ENCODE measurements around the gene ARAP2.

The ARAP2 gene

DNA sequence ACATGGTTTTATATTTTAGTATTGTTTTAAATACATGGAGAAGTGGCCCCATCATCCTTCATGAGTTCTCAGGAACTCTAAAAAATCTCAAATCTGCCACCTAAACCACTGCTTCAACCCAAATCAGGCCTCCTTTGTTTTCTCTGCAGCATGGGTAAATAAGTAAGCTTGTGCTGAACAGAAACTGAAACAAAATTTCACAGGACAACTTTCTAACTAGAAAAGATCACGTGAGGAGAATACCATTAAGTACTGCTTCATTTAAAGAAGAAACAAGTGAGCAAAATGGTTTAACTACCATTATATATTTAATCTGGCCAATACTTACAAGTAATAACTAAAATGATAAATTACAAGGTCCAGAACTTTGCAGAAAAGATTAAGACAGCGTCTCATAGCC, 2.5 kb downstream of the ARAP2 start (continued):
- TF ChIP-seq, protein P1, sequence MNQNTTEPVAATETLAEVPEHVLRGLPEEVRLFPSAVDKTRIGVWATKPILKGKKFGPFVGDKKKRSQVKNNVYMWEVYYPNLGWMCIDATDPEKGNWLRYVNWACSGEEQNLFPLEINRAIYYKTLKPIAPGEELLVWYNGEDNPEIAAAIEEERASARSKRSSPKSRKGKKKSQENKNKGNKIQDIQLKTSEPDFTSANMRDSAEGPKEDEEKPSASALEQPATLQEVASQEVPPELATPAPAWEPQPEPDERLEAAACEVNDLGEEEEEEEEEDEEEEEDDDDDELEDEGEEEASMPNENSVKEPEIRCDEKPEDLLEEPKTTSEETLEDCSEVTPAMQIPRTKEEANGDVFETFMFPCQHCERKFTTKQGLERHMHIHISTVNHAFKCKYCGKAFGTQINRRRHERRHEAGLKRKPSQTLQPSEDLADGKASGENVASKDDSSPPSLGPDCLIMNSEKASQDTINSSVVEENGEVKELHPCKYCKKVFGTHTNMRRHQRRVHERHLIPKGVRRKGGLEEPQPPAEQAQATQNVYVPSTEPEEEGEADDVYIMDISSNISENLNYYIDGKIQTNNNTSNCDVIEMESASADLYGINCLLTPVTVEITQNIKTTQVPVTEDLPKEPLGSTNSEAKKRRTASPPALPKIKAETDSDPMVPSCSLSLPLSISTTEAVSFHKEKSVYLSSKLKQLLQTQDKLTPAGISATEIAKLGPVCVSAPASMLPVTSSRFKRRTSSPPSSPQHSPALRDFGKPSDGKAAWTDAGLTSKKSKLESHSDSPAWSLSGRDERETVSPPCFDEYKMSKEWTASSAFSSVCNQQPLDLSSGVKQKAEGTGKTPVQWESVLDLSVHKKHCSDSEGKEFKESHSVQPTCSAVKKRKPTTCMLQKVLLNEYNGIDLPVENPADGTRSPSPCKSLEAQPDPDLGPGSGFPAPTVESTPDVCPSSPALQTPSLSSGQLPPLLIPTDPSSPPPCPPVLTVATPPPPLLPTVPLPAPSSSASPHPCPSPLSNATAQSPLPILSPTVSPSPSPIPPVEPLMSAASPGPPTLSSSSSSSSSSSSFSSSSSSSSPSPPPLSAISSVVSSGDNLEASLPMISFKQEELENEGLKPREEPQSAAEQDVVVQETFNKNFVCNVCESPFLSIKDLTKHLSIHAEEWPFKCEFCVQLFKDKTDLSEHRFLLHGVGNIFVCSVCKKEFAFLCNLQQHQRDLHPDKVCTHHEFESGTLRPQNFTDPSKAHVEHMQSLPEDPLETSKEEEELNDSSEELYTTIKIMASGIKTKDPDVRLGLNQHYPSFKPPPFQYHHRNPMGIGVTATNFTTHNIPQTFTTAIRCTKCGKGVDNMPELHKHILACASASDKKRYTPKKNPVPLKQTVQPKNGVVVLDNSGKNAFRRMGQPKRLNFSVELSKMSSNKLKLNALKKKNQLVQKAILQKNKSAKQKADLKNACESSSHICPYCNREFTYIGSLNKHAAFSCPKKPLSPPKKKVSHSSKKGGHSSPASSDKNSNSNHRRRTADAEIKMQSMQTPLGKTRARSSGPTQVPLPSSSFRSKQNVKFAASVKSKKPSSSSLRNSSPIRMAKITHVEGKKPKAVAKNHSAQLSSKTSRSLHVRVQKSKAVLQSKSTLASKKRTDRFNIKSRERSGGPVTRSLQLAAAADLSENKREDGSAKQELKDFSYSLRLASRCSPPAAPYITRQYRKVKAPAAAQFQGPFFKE (tag by site-specific recombination; IDR thresholded peaks at IDR 0.05; ENCODE audit: borderline replicate concordance) = no peak
- TF ChIP-seq ZNF311 (tag by site-specific recombination; IDR thresholded peaks at IDR 0.05; ENCODE audit: borderline replicate concordance) = no peak

DNA sequence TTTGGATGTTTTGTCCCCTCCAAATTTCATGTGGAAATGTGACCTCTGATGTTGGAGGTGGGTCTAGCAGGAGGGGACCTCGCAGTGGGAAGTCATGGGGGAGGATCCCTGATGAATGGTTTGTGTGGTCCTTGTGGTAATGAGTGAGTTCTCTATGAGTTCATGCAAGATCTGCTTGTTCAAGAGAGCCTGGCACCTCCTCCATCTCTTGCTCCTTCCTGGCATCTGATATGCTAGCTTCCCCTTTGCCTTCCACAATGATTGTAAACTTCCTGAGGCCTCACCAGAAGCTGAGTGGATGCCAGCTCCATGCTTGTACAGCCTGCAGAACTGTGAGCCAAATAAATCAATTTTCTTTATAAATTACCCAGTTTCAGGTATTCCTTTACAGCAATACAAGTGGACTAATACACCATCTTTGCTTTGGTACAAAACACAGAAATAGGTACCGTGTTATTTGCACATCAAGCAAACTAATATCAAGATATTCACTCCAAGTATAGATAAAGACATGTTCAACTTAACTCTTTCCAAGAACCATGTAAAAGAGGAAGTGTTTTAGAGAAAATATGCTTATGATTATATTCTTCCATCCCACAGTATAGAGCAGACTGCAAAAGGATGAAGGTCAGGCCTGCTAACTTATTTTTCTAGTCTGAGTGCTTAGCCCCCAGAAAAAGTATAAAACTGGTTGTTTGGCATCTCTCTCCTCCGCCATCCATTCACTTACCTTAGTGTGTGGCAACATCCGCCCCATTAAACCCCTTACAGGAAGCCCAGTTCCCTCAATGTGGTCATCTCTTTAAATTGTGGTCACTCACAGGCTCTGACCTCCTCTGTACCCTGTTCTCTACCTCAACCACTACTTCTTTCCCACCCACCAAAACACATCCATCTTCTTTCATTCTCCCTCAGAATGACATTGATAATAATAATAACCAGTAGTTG, 6.7 kb downstream of the ARAP2 start:
- CTCF ChIA-PET = no interaction called here
- no peaks in the 10 kb centered on the region for H3K36me3 ChIP-seq (ENCODE audit: control insufficient read depth in 2 of 2, insufficient read depth in 1 of 2, low read length in 2 of 2)
- peaks cover 7% of the 10 kb centered on the region for H3K4me1 ChIP-seq (ENCODE audit: control insufficient read depth, insufficient read depth, low read length)
- H3K9me3 ChIP-seq (ENCODE audit: control insufficient read depth, insufficient read depth, low read depth, low read length) = no peaks in the 10 kb centered on the region
- no peak overlapping the region for H3K4me3 ChIP-seq (ENCODE audit: low read depth, low read length)
- TF ChIP-seq ZNF223 (tag by site-specific recombination; IDR thresholded peaks at IDR 0.05) (no peak), SCRT2 (tag by site-specific recombination; IDR thresholded peaks at IDR 0.05) (no peak), ZNF335 (tag by site-specific recombination; conservative IDR thresholded peaks at IDR 0.05) (no peak), ZFP41 (tag by site-specific recombination; IDR thresholded peaks at IDR 0.05; ENCODE audit: borderline replicate concordance) (no peak), ZNF292 (tag by site-specific recombination; IDR thresholded peaks at IDR 0.05; ENCODE audit: borderline replicate concordance, low read depth) (no peak), ZNF23 (tag by site-specific recombination; IDR thresholded peaks at IDR 0.05; ENCODE audit: borderline replicate concordance) (no peak), ZIC2 (tag by site-specific recombination; IDR thresholded peaks at IDR 0.05) (no peak)
- TF ChIP-seq, protein P2, sequence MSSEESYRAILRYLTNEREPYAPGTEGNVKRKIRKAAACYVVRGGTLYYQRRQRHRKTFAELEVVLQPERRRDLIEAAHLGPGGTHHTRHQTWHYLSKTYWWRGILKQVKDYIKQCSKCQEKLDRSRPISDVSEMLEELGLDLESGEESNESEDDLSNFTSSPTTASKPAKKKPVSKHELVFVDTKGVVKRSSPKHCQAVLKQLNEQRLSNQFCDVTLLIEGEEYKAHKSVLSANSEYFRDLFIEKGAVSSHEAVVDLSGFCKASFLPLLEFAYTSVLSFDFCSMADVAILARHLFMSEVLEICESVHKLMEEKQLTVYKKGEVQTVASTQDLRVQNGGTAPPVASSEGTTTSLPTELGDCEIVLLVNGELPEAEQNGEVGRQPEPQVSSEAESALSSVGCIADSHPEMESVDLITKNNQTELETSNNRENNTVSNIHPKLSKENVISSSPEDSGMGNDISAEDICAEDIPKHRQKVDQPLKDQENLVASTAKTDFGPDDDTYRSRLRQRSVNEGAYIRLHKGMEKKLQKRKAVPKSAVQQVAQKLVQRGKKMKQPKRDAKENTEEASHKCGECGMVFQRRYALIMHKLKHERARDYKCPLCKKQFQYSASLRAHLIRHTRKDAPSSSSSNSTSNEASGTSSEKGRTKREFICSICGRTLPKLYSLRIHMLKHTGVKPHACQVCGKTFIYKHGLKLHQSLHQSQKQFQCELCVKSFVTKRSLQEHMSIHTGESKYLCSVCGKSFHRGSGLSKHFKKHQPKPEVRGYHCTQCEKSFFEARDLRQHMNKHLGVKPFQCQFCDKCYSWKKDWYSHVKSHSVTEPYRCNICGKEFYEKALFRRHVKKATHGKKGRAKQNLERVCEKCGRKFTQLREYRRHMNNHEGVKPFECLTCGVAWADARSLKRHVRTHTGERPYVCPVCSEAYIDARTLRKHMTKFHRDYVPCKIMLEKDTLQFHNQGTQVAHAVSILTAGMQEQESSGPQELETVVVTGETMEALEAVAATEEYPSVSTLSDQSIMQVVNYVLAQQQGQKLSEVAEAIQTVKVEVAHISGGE (tag by site-specific recombination; conservative IDR thresholded peaks at IDR 0.05; ENCODE audit: low read depth) = no peak
- no peak overlapping the region for H3K27ac ChIP-seq (ENCODE audit: extremely low read depth, low read depth, low read length)
- POLR2A ChIA-PET = no interaction called here

DNA sequence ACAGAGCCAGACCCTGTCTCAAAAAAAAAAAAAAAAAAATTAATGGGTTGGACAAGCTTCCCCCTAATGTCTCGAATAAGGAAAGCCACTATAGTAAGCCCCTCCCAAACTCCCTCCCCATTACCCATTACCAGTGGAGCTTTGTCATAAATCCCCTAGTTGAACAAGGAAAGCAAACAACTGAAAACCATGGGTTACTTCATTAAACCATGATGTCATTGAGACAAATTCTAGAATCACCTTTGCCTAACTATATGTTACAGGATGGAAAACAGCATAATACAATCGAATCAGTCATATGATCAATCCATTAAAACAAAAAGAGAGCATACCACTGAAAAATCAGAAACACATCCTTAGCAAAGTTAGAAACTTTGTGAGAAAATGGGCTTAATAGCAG, 8.2 kb downstream of the ARAP2 start:
- H3K4me1 ChIP-seq (ENCODE audit: control insufficient read depth, insufficient read depth, low read length) = no peaks in the 10 kb centered on the region; the same call in 1 of the 2 replicates
- TF ChIP-seq, protein P3, sequence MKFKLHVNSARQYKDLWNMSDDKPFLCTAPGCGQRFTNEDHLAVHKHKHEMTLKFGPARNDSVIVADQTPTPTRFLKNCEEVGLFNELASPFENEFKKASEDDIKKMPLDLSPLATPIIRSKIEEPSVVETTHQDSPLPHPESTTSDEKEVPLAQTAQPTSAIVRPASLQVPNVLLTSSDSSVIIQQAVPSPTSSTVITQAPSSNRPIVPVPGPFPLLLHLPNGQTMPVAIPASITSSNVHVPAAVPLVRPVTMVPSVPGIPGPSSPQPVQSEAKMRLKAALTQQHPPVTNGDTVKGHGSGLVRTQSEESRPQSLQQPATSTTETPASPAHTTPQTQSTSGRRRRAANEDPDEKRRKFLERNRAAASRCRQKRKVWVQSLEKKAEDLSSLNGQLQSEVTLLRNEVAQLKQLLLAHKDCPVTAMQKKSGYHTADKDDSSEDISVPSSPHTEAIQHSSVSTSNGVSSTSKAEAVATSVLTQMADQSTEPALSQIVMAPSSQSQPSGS (tag by site-specific recombination; IDR thresholded peaks at IDR 0.05; ENCODE audit: low read depth) = peak; percentile 78
- no peak for TF ChIP-seq ZNF175 (tag by site-specific recombination; IDR thresholded peaks at IDR 0.05)
- no peaks in the 10 kb centered on the region for H3K9me3 ChIP-seq (ENCODE audit: control insufficient read depth, insufficient read depth, low read depth, low read length)
- no peaks in the 10 kb centered on the region for H3K36me3 ChIP-seq (ENCODE audit: control insufficient read depth in 2 of 2, insufficient read depth in 1 of 2, low read length in 2 of 2)
- CTCF ChIA-PET = interaction anchor here (0.8 kb wide), 1 partner anchor 164 kb away, joined by 4 read pairs; no protein-coding TSS in a partner anchor
- POLR2A ChIA-PET = no interaction called here
- no peak overlapping the region for H3K4me3 ChIP-seq (ENCODE audit: low read depth, low read length)
- no peak overlapping the region for H3K27ac ChIP-seq (ENCODE audit: extremely low read depth, low read depth, low read length)

Data from HEK293 (cell line).